VCaP (cell line): ENCODE results near the gene TAS2R60.
A peak's percentile ranks its signal among the peaks of the same experiment; 100 is the strongest.

Source experiments
- H3K27ac ChIP-seq: fragments of 450-650 bp; 2 replicates; pipeline ENCODE4 v1.5.1; 2017
- CTCF ChIP-seq: fragments of 450-650 bp; conservative IDR thresholded peaks from 2 replicates; pipeline ENCODE4 v1.5.1; 2017; ENCODE audit warnings: mild to moderate bottlenecking, moderate library complexity

The TAS2R60 gene

GRCh38 chr7:143406002-143406357, 37.3 kb upstream of the TAS2R60 start:
- no peak for TF ChIP-seq CTCF
- H3K27ac ChIP-seq: no peak overlapping the region

DNA sequence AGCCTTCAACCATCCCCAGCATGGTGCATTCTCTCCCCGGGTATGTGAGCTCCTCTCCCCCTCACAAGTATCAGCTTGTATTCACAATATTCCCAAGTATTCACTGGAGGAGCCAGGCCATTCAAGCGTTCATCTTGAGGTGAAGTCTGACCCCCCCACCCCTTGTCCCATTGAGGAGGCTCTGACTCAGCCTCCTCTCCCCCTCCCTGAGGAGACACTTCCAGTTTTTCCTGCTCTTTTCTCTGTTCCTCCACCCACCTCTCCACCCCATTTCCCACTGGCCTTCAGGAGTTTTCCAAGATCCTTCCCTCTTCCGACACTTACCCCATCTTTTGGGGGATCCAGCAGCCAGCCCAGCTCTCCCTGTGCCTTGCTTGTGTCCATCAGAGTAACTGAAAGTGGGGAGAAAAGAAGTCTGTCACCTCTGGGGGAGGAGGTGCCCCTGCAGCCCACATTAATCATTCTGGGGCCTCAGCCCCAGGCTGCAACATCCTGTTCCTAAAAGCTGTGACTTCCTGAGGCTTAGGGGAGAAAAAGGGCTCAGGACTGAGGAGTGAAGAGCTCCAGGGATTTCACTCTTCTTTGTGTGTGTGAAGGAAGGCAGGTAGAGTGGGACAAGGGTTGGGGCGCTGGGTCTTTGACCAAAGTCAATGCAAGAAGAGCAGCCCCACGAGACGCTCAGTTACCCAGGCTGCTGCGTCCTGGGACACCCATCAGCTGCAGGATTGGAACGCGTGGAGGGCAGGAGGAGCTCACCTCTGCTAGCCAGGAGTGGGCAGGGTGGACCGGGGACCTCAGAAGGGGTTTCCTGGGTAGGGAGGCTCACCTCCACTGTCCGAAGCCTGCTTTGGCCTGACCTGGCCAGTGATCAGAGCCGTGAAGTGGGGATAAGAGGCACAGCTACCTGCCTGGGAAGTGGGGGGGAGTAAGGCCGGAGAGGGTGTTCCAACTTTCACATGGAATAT, 35.7 kb upstream of the TAS2R60 start:
- peak overlapping the region; percentile 64; the same call in 1 of the 2 replicates for H3K27ac ChIP-seq

DNA sequence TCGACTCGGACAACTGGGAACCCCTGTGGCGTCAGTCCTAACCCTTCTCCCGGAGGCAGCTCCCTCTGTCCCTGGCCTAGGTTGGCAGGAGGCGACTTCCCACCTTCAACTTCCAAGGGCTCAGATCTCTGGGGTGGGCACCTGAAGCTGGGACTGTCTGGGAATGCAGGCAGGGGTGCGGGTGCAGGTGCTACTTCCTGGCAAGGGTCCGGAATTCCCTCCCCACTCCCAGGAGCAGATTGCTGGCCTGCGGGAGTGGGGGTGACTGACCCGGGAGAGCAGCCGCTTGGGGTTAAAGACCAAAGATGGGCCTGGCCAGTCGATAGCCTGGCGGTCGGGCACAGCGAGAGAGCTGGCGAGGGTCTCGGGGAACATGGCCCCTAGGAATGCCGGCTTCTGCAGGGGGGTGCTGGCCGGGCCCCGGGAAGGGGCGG, 35.0 kb upstream of the TAS2R60 start:
- no peak for TF ChIP-seq CTCF
- H3K27ac ChIP-seq: peak overlapping the region; percentile 64; the same call in 1 of the 2 replicates

More for the DNA sequence above, 35.7 kb upstream of the TAS2R60 start:
- no peak for TF ChIP-seq CTCF

DNA sequence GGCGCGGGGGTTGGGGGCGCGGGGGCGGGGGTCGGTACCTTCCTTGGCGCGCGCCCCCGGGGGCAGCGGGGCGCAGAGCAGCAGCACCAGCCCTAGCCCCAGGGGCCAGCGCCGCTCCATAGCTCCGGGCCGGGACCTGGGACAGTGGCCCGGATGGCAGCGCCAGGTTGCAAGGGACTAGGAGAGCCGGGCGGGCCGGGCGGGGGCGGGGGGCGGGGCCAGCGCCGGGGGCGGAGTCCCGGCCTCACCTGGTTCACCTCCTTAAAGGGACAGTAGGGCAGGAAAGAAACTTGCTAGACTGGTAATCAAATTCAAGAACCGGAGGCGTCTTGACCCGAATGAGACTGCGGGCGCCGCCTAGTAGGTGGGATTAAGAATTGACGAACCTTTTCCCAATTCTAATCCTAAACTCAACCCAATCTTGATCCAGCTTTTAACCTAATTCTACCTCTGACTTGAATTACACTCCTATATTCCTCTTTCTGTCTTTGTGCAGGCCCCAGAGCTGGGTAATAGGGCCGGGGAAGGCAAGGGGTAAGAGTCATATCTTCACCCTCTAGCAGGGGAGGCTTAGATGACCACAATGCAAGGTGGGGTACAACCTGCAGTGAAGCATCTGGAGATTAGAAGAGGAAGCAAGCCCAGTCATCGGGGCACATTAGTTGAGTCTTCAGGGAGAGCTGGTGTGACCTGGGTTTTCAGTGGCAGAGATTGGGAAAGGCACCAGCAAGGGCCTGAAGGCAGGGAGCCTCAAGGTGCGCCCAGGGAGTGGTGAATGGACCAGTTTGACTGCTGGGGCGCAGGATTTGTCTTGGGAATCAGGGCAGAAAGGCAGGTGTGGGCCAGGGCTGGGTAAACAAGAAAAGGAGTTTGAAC, 34.3 kb upstream of the TAS2R60 start, which contains the start of gene EPHA1:
TSS of gene EPHA1 (minus strand) at position 171 of the 876 bp plus-strand sequence. CDS start at position 120, 51 bp downstream.
- TF ChIP-seq CTCF: peak; percentile 78
- H3K27ac ChIP-seq: peak within 1 kb of the TSS; percentile 64; the same call in 1 of the 2 replicates

- TF ChIP-seq CTCF: no peak
- no peak overlapping the region for H3K27ac ChIP-seq
Measured at GRCh38 chr7:143410521-143411004, 32.7 kb upstream of the TAS2R60 start.

GRCh38 chr7:143411976-143412708, 31.1 kb upstream of the TAS2R60 start:
- no peak overlapping the region for H3K27ac ChIP-seq
- no peak for TF ChIP-seq CTCF
